NCI-H446 treated with DMSO at 0.1 percent for 48 hours (cell line): ENCODE results near the gene CRK.
"Not testable (repeated sequence)": the region's sequence is repeated elsewhere in the genome, so short reads cannot be mapped to it uniquely, and the experiment has no call there.

Experiments used
- DNase-seq: peaks from one replicate; lab custom pipeline; 2025; lab: John Stamatoyannopoulos, UW

Gene CRK

DNA sequence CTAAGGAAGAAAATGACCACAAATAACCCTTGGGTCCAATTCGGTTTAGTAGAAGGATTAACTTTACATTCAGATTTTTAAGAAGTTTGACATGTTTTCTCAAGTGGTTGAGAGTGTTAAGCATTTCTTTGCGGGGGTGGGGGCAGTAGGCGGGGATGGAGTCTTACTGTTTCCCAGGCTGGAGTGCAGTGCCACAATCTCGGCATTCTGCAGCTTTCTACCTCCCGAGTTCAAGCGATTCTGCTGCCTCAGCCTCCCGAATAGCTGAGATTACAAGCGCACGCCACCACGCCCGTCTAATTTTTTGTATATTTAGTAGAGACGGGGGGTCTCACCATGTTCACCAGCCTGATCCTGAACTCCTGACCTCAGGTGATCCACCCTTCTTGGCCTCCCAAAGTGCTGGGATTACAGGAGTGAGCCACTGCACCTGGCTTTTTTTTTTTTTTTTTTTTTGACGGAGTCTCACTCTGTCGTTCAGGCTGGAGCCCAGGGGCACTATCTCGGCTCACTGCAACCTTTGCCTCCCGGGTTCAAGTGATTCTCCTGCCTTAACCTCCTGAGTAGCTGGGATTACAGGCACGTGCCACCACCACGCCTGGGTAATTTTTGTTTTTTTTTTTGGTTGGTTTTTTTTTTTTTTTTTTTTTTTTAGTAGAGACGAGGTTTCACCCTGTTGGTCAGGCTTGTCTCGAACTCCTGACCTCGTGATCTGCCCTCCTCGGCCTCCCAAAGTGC is 68.4 kb downstream of the CRK start:
- DNase-seq, result not testable (repeated sequence)

DNA sequence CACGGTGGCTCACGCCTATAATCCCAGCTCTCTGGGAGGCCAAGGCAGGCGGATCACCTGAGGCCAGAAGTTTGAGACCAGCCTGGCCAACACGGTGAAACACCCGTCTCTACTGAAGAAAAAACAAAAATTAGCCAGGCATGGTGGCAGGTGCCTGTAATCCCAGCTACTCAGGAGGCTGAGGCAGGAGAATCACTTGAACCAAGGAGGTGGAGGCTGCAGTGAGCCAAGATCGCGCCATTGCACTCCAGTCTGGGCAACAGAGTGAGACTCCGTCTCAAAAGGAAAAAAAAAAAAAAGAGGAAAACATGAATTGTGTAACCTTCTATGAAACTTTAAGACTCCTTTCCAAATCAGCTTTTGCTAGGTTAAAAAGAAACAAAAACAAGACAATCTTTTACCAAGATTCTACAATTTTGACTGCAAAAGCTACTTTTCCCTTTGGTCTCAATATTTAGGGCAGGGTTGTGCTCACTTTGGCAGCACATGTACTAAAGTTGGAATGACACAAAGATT is 69.3 kb downstream of the CRK start:
- DNase-seq, result not testable (repeated sequence)

DNA sequence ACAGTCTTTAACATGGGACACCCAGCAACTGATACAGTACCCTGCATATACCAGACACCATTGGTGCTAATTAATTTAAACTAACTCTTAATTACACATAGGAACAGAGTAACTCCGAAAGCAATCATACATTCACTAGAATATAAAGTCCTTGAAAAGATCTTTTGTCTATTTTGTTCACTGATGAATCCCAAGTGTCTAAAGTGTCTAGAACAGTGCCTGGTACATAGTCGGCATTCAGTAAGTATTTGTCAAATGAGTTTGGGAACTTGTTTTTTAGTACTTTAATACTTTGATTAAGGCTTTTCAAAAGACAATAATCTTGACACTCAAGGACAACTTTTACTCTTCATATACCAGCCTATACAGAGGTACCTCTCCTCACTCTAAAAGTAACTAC is 69.8 kb downstream of the CRK start:
- no peak for DNase-seq

DNA sequence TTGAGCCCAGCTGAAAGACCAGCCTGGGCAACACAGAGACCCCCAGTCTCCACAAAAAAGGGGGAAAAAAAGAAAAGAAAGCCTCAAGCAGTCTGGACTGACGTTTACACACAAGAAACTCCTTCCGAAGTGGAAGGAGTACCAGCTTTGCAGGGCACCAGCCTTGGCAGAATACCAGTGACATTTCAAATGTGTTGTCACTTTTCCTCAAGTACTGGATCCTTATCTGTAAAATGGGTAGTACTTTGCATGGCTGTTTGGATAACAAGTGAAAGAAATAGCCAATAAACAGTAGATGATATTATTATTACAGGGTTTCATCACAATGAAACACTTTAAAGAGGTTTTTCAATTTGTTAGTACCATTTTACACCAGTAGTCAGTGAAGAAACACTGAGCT is 70.2 kb downstream of the CRK start:
- no peak for DNase-seq

GRCh38 chr17:1384905-1385435 is 71.1 kb downstream of the CRK start:
- no peak for DNase-seq

- no peak for DNase-seq
These were observed 76.1 kb downstream of the CRK start for GRCh38 chr17:1379930-1380313.

- no peak for DNase-seq
These were observed 76.7 kb downstream of the CRK start for GRCh38 chr17:1379208-1379929.

- DNase-seq, result not testable (repeated sequence)
These were observed 77.6 kb downstream of the CRK start for GRCh38 chr17:1378476-1378860.

DNA sequence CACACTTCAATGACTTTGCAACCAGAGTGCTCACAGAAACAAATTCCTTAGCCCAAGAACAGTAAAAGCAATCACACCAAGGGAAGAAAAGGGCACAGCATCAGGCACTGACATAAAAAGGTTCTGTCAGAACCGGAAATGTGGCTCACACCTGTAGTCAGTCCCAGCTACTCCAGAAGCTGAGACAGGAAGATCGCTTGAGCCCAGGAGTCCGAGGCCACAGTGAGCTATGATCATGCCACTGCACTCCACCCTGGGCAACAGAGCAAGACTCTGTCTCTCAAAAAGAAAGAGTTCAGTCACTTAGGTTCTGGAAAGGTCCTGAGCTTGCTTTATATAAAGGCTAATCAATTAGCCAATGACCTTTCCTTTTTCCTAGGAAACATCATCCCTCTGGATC is 78.7 kb downstream of the CRK start:
- DNase-seq, result no peak

DNA sequence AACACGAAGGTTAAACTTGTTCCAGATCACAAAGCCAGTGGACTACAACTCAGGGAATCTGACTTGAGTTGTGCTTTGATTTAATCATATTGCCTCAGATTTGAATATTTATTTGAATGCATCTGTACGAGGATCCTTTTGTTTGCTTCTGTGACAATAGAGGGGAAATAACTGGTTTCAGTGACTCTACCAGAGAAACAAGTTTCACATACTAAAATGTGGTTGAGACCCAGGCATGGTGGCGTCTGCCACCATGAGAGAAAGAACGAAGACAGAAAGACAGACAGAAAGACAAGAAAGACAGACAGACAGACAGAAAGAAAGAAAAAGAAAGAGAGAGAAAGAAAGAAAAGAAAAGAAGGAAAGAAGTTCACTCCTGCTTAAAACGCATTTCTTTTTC is 80.0 kb downstream of the CRK start:
- no peak for DNase-seq

DNA sequence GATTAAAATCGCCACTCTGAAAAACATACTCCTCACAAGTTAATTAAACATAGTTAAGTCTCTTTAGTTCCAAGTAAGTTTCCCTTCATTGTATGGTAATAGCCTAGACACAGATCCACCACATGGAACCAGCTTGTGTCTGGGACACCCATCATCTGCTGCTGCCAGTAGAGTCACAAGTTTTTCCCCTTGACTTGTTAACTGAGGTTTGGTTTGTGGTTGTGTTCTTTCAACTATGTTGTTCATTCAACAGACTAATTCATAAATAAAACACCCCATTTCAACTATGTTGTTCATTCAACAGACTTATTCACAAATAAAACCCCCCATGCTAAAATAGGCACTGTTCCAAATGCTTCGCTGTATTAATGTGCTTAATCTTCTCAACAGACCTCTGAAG is 80.4 kb downstream of the CRK start:
- DNase-seq, result no peak

DNA sequence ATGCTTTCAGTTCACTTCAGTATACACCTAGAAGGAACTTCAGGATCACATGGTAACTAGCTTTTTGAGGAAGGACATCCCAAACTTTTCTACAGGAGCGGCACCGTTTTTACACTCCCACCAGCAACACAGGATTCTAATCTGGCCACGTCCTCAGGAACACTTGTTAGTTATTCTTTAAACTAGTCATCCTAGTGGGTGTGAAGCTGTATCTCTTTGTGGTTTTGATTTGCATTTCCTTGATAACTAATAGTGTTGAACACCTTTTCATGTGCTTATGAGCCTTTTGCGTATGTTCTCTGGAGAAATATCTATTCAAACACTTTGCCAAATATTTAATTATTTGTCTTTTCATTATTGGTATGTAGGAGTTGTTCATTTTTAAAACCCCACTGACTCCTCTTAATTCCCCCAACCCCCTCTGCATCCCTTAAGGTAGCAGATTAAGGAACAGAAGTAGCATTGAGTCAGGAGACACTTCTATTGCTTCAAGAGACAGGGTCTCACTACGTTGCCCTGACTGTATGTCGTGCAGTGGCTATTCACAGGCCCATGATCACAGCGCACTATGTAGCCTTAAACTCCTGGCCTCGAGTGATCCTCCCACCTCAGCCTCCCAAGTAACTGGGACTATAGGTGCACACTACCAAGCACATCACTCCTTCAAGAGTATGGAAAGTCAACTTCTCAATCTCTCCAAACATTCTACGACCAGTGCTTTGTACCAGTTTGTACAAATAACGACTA is 81.4 kb downstream of the CRK start:
- DNase-seq, result no peak

GRCh38 chr17:1373707-1374237 is 82.3 kb downstream of the CRK start:
- no peak for DNase-seq

GRCh38 chr17:1372618-1373017 is 83.4 kb downstream of the CRK start:
- DNase-seq, result no peak

DNA sequence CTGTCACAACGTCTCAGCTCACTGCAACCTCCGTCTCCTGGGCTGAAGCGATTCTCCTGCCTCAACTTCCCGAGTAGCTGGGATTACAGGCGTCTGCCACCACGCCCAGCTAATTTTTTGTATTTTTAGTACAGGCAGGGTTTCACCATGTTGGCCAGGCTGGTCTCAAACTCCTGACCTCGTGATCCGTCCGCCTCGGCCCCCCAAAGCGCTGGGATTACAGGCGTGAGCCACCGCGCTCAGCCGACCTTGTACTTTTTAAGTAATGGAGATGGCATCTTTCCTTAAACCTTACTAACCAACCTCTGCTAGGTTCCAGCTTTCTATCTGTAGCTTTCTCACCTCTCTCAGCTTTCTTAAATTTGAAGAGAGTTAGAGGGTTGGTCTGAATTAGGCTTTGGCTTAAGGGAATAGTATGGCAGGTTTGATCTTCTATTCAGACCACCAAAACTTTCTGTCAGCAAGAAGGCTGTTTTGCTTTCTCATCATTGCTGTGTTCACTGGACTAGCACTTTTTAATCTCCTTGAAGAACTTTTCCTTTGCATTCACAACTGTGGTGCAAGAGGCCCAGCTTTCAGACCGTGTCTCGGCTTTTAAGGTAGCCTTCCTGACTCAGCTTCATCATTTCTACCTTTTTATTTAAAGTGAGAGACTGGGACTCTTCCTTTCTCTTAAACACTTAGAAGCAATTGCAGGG is 84.0 kb downstream of the CRK start:
- DNase-seq, result no peak
